Uterus (tissue), 2 donors: Measurements from ENCODE around the gene CDRT15.
"Not testable (repeated sequence)": the region's sequence is repeated elsewhere in the genome, so short reads cannot be mapped to it uniquely, and the experiment has no call there.

Experiments used
- CTCF ChIP-seq, 4 experiments: fragments of 200-600 bp in 2 of 4; fragments of 450-650 bp in 2 of 4; sonication (generic) in 2 of 4; IDR thresholded peaks; one replicate each; pipeline ENCODE4 v1.5.1; 2016 to 2019; ENCODE audit warnings: antibody characterized with exemption in 4 of 4, mild to moderate bottlenecking in 2 of 4, moderate library complexity in 1 of 4
- POLR2A ChIP-seq, 2 donors: fragments of 450-650 bp; IDR thresholded peaks; one replicate each; pipeline ENCODE4 v1.6.1; 2016; ENCODE audit warnings: antibody characterized with exemption in 2 of 2, mild to moderate bottlenecking in 1 of 2, moderate library complexity in 1 of 2

GRCh38 chr17:14231187-14231586 lies 5.5 kb downstream of the CDRT15 start:
- not testable (repeated sequence) for TF ChIP-seq CTCF, POLR2A (IDR thresholded peaks at IDR 0.05)
